Measurements from ENCODE around the gene UNK.
"Not testable (repeated sequence)": the region's sequence is repeated elsewhere in the genome, so short reads cannot be mapped to it uniquely, and the experiment has no call there.

Gene UNK

DNA sequence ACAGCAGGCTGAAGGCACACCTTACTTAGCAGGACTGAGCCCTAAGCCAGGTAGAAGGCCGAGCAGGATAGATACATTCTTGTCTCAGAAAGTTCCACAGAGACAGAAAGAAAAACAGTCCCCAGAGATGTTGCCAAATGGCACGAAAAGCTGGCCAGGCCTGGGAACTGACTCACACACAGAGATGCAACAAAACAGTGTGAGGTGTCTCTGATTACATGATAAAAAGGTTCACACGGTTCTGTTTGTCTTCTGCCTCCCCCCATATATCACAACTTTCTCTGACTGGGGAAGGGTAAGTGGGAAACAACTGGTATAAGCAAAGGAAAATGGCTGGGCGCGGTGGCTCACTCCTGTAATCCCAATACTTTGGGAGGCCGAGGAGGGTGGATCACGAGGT, 68.8 kb downstream of the UNK start:
- DNase-seq = no peak

DNA sequence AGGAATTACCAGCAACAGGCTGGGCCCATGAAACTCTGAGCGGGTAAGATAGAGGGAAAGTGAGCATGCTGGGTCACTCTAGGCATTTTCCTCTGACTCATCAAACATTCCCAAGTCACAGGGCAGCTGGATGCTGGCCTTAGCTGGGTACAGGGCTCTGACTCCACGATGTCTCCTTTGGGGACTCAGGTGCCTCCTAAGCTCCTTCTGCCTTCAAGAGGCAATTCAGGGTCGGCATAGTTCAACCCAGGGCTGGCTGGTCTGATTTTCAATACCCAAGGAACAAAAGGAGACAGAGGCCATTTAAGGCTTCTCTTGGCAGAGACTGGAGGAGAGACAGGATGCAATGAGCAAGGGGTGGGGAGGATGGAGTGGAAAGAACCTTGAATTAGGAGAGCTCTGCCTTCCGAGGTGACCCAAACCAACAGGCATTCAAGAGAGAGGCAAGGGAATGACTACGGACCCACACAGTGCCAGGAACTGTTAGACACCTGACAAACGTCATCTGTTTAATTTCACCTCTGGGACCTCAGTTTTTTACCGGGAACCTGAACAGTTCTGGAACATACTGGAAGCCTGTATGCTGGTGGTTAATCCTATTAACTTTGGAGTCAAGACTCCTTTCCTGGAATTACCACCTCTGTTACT, 69.6 kb downstream of the UNK start:
- DNase-seq = no peak

DNA sequence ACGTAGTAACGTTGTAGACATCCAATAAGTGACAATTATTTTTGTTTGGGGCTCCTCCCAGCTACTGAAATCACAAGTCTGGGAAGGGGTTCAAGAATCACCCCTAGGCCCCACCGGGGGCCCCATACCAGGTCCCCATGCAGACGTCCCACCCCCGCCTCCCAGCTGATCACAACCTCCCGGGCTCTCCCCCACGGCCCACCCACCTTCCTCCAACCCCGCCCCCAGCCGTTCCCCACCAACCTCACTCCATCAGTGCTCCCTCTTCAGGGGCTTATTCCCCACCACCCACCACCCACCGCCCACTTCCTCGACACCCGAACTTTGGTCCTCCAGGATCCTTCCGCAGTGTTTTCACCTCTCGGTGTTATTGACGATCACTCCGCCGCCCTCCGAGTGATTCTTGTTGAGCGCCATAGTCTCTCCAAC, 70.3 kb downstream of the UNK start:
- no peak for DNase-seq

DNA sequence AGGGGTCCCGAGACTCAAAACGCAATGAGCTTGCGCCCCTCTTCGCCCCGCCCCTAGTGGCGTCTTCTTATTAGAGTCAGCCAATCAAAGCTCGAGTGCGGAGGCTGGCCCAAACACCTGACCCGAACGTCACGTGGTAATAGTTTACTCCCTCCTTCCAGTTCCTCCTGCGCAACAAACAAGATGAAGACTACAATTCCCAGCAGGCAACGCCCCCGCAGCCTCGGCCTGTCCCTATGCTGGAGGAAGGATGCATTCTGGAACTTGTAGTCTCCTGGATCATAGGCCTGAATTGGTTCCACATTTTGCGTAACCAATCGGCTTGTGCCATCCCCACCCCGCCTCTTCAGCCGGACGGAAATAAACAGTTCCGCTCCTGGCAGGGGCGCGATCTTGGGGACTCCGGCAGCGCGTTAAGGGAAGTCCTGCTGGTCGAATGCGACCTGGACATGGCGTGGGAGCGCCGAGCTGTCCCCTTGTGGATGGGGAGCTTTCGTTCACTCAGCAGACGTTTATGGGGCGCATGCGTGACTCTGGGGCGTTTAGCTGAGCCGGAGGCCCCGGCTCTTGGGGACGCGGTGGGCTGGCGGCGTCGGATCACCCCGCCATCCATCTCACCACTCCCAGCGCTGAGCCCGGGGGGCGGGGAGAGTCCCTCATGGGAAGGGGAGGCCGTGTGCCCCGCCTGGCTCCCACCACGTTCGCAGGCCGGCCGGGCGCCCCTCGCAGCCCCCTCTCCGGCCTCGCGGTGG, 70.9 kb downstream of the UNK start, which contains the start of gene WBP2:
TSS of gene WBP2 (minus strand) at position 26 of the 752 bp plus-strand sequence. CDS start 38 bp downstream, outside the sequence.
- peak; percentile 99 for DNase-seq

DNA sequence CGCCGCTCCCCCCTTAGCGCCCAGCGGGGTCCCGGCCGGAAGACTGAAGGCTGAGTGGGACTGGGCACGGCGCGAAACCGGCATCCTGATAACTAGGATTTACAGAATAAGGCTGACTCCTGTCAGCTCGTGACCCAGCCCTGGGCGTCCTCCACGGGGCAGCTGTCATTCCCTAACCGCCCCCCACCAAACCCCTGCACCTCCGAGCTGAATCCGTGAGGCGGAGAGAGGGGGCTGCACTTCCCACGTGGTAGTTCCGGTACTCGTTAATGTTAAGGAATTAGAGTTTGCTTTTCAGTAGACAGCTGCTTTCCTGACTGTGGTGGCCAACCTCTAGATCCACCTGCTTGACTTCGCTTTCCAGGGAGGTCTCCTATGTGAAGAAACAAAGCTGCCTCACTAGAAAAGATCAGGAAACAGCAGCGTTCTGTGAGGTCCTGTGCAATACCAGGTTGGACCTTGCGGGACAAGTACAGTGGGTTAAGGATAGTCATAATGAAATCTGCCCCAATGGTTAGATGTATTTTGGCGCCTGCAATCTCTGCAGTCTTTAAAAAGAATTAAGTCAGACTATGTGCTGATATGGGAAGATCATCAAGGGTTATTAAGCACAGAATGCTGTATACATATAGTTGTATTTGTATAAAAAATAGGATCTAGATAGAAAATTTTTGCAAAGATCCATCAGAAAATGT, 71.6 kb downstream of the UNK start:
- DNase-seq = no peak

DNA sequence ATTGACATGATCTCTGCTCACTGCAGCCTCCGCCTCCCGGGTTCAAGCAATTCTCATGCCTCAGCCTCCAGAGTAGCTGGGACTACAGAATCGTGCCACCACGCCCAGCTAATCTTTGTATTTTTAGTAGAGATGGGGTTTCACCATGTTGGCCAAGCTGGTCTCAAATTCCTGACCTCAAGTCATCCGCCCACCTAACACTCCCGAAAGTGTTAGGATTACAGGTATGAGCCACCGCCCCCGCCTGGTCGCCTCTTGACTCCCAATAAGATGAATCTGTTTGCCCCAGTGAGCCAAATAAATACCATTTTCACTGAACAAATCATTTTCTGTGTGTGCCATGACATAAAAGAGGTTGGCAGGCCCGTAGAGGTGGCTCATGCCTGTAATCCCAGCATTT, 74.8 kb downstream of the UNK start:
- not testable (repeated sequence) for DNase-seq

DNA sequence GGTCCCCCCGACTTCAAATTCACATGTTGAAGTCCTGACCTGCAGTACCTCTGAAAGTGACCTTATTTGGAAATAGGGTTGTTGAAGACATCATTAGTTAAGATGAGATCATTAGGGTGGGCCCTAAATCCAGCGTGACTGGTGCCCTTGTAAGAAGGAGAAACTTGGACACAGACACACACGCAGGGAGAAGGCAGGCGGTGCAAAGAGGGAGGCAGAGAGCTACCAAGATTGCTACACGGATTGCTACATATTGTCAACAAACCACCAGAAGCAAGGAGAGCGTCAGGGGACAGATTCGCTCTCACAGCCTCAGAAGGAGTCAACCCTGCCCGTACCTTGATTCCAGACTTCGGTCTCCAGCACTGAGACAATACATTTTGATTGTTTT, 77.3 kb downstream of the UNK start:
- no peak for DNase-seq

DNA sequence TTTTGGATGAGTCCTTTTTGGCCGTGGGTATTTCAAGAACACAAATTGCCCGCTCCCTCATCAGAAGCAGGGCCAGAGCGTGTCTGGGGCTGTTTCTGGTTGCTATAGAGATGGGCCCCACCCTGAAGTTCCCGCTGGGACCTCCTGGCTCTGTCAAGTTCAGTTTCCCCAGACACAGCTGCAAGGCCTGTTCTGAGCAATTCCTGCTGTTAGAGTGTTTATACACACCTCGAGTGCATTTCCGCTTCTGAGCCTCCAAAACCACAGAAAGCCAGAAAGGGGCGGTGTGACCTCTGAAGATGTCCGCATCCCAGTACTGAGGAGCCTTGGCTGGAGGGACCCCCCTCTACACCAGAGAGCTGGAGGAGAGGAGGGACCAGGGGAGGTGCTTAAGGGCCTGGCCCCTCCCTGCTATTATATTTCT, 79.9 kb downstream of the UNK start:
- DNase-seq = no peak

DNA sequence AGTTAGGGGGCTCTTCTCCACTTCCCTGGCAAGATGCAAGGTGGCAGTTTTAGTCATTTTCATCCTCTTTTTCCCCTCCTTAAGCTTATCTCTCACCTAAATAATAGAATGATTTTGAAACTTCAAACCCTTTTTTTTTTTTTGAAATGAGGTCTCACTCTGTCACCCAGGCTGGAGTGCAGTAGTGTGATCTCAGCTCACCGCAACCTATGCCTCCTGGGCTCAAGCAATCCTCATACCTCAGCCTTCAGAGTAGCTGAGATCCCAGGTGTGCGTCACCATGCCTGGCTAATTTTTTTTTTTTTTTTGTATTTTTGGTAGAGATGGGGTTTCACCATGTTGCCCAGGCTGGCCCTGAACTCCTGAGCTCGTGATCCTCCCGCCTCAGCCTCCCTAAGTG, 80.3 kb downstream of the UNK start:
- not testable (repeated sequence) for DNase-seq

DNA sequence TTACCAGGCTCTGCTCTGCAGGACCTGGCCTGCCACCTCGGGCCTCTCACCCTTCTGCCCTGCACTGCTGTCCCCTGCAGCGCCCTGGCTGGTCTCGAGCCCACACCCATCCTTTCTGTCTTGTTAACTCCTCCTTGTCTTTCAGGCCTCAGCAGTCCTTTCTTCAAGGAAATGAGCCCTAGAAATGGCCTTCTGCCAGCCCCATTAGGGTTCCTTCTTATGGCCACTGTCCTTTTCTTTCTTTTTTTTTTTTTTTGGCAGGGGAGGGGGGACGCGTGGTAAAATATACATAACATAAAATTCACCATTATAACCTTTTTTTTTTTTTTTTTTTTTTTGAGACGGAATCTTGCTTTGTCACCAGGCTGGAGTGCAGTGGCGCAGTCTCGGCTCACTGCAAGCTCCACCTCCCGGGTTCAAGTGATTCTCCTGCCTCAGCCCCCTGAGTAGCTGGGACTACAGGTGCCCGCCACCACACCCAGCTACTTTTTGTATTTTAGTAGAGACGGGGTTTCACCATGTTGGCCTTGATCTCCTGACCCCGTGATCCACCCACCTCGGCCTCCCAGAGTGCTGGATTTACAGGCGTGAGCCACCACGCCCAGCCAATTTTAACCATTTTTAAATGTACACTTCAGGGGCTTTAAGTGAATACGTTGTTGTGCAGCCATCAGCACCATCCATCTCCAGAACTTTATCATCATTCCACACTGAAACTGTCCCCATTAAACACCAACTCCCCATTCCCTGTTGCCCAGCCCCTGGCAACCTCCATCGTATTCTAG, 81.0 kb downstream of the UNK start:
- DNase-seq = not testable (repeated sequence)

DNA sequence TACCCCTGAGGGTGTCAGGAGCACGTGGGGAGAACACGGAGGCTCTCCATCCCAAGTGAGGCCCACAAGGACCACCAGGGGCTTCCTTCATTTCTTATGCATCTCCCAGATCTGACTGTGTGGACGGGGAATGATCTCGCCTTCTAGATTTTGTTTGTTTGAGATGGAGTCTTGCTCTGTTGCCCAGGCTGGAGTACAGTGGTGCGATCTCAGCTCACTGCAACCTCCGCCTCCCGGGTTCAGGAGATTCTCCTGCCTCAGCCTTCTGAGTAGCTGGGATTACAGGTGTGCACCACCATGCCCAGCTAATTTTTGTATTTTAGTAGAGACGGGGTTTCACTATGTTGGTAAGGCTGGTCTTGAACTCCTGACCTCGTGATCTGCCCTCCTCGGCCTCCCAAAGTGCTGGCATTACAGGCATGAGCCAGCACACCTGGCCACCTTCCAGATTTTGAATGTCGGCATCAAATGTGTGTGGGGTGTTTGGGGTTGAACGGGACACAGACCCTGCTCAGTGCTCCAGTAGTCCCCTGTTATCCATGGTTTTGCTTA, 84.2 kb downstream of the UNK start:
- not testable (repeated sequence) for DNase-seq

DNA sequence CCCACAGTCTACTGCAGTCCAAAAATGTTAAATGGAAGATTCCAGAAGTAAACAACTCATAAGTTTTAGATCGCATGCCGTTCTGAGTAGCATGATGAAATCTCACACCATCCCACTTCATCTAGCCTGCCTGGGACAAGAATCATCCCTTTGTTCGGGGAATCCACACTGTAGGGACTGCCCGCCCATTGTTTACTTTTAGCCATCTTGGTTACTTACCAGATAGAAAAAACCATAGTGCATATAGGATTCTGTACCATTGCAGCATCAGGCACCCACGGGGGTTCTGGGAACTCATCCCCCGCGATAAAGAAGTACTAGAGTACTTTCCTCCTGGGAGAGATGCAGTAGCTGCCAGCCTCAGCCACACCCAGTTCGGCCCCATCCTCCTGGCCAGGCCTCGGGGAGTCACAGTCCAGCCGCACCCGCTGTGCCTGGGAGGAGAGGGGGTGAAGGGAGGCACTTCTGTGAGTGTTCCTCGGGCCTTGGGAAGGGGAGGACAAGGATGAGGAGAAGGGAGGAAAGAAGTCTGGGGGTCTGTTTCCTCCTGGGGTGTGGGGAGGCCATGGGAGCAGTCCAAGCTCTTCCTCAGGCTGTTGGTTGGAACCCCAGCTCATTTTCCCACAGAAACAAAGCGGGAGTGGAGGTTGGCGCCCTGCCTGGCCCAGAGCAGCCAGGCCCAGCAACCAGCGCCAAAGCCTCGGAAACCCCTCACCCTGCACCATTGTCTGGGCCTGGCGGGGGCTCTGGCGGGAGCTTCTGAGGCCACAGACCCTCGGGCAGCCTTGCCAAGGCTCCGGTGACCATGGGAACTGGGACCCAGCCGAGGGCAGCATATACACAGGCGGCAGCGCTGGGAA, 84.9 kb downstream of the UNK start:
- DNase-seq = no peak

DNA sequence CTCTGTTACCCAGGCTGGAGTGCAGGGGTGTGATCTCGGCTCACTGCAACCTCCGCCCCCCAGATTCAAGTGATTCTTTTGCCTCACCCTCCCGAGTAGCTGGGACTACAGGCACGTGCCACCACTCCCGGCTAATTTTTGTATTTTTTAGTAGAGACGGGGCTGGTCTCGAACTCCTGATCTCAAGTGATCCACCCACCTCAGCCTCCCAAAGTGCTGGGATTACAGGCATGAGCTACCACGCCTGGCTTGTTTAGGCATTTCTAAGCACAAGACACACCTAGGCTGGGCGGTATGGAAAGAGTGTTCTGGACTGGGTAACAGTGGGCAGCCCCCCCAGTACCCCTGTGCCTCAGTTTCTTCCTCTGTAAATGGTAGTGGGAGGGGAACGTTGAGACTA, 85.6 kb downstream of the UNK start:
- not testable (repeated sequence) for DNase-seq

DNA sequence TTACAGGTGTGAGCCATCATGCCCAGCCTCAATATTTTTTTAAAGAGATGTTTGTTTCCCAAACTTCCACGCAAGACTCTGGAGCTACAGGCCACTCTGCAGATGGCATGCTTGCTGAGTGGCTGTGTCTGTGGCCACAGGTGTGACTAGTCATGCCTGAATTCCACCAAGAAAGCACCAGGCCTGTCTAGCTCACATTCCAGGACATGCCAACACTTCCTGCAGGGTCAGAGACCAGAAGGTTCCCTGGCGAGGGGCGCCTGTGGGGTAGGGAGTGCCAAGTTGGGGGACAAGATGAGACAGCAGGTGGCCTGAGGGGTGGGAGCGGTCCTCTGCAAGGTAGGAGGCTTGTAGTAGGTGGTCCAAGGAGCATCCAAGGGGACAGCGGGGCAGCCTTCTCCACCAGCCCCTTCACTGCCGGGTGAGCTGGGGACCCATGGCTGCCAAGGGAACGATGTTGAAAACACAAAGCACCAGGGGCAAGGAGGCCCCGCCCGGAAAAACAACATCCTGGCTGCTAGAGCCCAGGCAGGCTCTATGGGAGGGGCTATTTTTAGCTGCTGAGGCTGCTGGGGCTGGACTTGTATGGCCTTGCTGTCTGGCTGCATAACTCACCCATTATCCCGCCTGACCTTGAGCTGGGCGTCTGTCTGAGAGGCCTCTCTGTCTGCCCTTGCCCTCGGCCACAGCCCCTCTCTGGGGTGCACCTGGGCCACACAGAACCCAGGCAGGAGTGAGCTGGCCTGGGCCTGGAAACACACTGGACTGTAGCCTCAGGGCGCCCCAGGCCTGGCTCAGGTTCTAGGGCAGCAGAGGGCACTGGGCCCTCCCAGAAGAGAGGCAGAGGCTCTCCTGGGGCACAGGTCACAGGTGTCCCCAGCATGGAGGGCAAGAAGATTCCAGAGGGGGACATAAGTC, 88.1 kb downstream of the UNK start:
- DNase-seq = no peak

DNA sequence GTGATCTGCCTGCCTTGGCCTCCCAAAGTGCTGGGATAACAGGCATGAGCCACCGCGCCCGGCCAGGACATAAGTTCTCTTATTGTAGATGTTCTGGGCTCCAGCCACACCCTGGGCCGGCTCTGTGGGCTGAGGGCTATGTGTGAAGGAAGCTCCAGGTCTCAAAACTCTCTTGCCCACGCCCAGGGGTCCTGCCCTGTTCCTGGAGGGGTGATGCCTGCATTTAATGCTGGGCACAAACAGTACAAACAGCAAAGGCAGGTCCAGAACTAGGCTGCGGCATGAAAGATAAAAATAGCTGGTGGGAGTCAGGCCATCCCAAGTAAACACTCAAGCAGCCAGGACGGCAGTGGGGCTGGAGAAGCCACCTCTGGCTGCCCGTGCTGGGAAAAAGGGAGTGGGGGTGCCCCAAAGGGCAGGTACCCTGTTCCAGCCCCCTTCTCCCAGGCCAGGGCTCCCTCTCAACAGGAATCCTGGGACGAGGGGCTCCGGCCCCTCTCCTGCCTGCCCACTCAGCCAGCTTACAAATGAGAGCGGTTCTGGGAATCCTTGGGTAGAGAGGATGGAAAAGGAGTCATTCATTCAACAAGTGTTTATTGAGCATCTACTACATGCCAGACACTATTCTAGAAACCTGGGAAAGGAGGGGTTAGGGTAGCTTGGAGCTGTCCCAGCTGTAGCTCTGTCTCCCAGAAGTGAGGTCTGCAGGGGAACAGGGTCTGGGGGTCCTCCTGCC, 89.1 kb downstream of the UNK start:
- DNase-seq = no peak

DNA sequence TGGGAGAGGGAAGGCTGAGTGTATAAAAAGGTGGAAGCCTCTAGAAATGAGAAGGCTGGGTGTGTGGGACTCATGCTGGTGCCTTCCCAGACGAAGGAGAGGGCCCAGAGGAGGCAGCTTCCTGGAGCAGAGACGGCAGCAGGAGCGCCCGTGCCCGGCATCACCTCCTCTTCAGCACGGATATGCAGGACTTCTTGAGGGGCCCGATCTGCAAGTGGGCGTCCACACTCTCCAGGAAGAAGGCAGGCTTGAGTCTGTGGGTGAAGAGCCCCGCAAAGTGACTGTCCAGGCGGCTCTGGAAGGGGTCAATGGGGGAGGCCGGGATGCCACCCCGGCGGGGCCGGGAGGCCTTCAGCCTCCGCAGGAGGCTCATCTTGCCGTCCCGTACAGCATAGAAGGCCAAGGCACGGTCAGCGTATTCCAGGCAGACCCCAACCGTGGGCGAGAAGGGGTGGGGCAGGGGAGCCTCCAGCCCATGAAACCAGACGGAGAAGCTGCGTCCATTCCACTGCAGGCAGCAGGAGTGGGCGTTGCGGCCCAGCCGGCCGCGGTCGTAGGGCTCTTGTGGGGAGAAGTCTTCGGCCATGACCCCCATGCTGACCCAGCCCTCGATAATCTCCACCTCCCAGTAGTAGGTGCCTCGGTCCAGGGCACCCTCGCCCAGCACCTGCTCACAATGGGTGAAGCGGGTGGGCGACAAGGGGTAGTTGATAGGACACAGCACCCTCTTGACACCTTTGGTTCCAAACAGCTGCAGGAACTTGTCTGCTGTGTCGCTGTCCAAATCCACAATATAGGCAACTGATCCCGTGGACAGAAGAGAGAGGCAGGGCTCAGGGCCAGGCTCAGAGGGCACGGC, 89.9 kb downstream of the UNK start:
- no peak for DNase-seq

Data from NCI-H526 treated with DMSO at 0.1 percent for 48 hours (cell line).